GM12878 (cell line): ENCODE results near the gene RPGRIP1L. TPM values are rescaled to one million over a fixed set of nuclear protein-coding genes. Genes with fewer than 3 reads are reported as not detected.

ENCODE experiments used
- ATAC-seq: fragments of 200-7000 bp; cut with Tn5 transposase; 3 replicates; pipeline ENCODE4 v1.9.1; 2020; ENCODE audit warnings: mild to moderate bottlenecking, moderate library complexity
- BruUV-seq: library from RNA; stranded (reverse); fragments of 400-500 nt; replicated peaks from 2 replicates; lab custom pipeline; 2021; lab: Mats Ljungman, UMichigan
- CTCF ChIA-PET: fragments of 300-600 bp; sonication (Branson Sonifier 250); formaldehyde crosslinking; extraction: SDS; loops from one replicate; lab custom pipeline; 2021; ENCODE audit warnings: inconsistent platforms; lab: Yijun Ruan, JAX
- POLR2A ChIA-PET: fragments of 350-600 bp; formaldehyde crosslinking; extraction: SDS; loops from one replicate; lab custom pipeline; 2021; ENCODE audit warnings: inconsistent platforms; lab: Charles Lee
- RAD21 ChIA-PET: fragments of 300-600 bp; sonication (Branson Sonifier 250); formaldehyde crosslinking; loops from one replicate; lab custom pipeline; 2023; ENCODE audit warnings: antibody characterized with exemption; ENCODE audit not compliant: unreplicated experiment; lab: Charles Lee
- SMC1A ChIA-PET: fragments of 300-600 bp; sonication (Branson Sonifier 250); formaldehyde crosslinking; loops from one replicate; lab custom pipeline; 2023; ENCODE audit not compliant: unreplicated experiment, uncharacterized antibody; lab: Charles Lee
- DNase-seq: peaks from one replicate; pipeline ENCODE4 v3.0.0-alpha.2; 2011; ENCODE audit warnings: low read depth, low spot score
- FAIRE-seq: peaks from 3 replicates; lab custom pipeline; 2011; peaks lifted over from hg19 to GRCh38; lab: Jason Lieb, UNC
- H2AFZ ChIP-seq: 2 replicates; pipeline ENCODE4 v1.6.0; 2011; ENCODE audit warnings: low read depth, low read length, control low read depth; ENCODE audit not compliant: control insufficient read depth
- H3K27ac ChIP-seq: 2 replicates; pipeline ENCODE4 v1.5.1; 2011; ENCODE audit warnings: control low read depth; ENCODE audit not compliant: control insufficient read depth, insufficient read depth
- H3K27me3 ChIP-seq, 2 experiments: replicated peaks in 1 of 2; 2 replicates each; pipeline versions ENCODE4 v1.6.0 to v1.6.1; 2011; ENCODE audit warnings: low read length in 1 of 2; ENCODE audit not compliant: control insufficient read depth in 2 of 2, insufficient read depth in 2 of 2
- H3K36me3 ChIP-seq, 2 experiments: 2 replicates each; pipeline ENCODE4 v1.5.1; 2011; ENCODE audit warnings: low read length in 1 of 2; ENCODE audit not compliant: control insufficient read depth in 2 of 2, insufficient read depth in 2 of 2
- H3K4me1 ChIP-seq: 2 replicates; pipeline ENCODE4 v1.6.1; 2011; ENCODE audit warnings: mild to moderate bottlenecking, low read length, moderate library complexity, mixed read lengths; ENCODE audit not compliant: control insufficient read depth, insufficient read depth
- H3K4me2 ChIP-seq: 2 replicates; pipeline ENCODE4 v1.6.0; 2011; ENCODE audit warnings: control low read depth; ENCODE audit not compliant: control insufficient read depth, insufficient read depth
- H3K4me3 ChIP-seq: fragments of 200-600 bp; sonication (generic); 2 replicates; pipeline ENCODE4 v1.5.1; 2016
- H3K79me2 ChIP-seq: 2 replicates; pipeline ENCODE4 v1.6.0; 2011; ENCODE audit warnings: low read length; ENCODE audit not compliant: control insufficient read depth, insufficient read depth
- H3K9ac ChIP-seq: 2 replicates; pipeline ENCODE4 v1.8.0; 2011; ENCODE audit warnings: low read length, control low read depth, mixed read lengths; ENCODE audit not compliant: control insufficient read depth, insufficient read depth
- H3K9me3 ChIP-seq: replicated peaks from 3 replicates; pipeline ENCODE4 v1.5.1; 2011; ENCODE audit warnings: mild to moderate bottlenecking, low read length; ENCODE audit not compliant: control insufficient read depth, insufficient read depth
- H4K20me1 ChIP-seq: 2 replicates; pipeline ENCODE4 v1.6.0; 2011; ENCODE audit not compliant: control insufficient read depth, insufficient read depth
- ASH2L ChIP-seq: fragments of 300-600, 200-600 bp; sonication (generic); IDR thresholded peaks from 2 replicates; pipeline ENCODE4 v1.6.1; 2017; ENCODE audit warnings: low read depth, mild to moderate bottlenecking, borderline replicate concordance
- BHLHE40 ChIP-seq, 2 experiments: fragments of 450-650 bp in 1 of 2; IDR thresholded peaks; 2 replicates each; pipeline ENCODE4 v1.6.1; 2011 to 2017; ENCODE audit warnings: low read depth in 2 of 2, borderline replicate concordance in 1 of 2, improper control_type of control experiment in 1 of 2, low read length in 1 of 2, mild to moderate bottlenecking in 1 of 2
- BRCA1 ChIP-seq: IDR thresholded peaks from 2 replicates; pipeline ENCODE4 v1.6.1; 2011; ENCODE audit warnings: low read depth, low read length, improper control_type of control experiment
- CTCF ChIP-seq, 3 experiments: IDR thresholded peaks in 2 of 3; conservative IDR thresholded peaks in 1 of 3; 2 replicates each; pipeline ENCODE4 v1.5.1; 2011; ENCODE audit warnings: low read depth in 3 of 3, low read length in 3 of 3, mild to moderate bottlenecking in 3 of 3, control low read depth in 2 of 3, moderate library complexity in 2 of 3, inconsistent platforms in 1 of 3, mixed read lengths in 1 of 3; ENCODE audit not compliant: control insufficient read depth in 2 of 3, insufficient read depth in 1 of 3; ENCODE audit errors: extremely low read depth in 1 of 3
- KLF5 ChIP-seq: fragments of 450-650 bp; IDR thresholded peaks from 2 replicates; pipeline ENCODE4 v1.6.1; 2014; ENCODE audit warnings: mild to moderate bottlenecking; ENCODE audit not compliant: partially characterized antibody
- MTA3 ChIP-seq: IDR thresholded peaks from 2 replicates; pipeline ENCODE4 v1.6.1; 2012; ENCODE audit warnings: low read length, inconsistent platforms, borderline replicate concordance
- NBN ChIP-seq: fragments of 450-650 bp; IDR thresholded peaks from 2 replicates; pipeline ENCODE4 v1.6.1; 2016
- NR2C2 ChIP-seq: IDR thresholded peaks from 2 replicates; pipeline ENCODE4 v1.6.1; 2011; ENCODE audit warnings: borderline replicate concordance, low read depth; ENCODE audit not compliant: control insufficient read depth, insufficient read length
- PAX5 ChIP-seq: IDR thresholded peaks from 2 replicates; pipeline ENCODE4 v1.6.1; 2011; ENCODE audit warnings: low read depth, low read length, borderline replicate concordance
- RAD21 ChIP-seq: IDR thresholded peaks from 2 replicates; pipeline ENCODE4 v1.6.1; 2011; ENCODE audit warnings: mild to moderate bottlenecking, low read depth, low read length, moderate library complexity; ENCODE audit not compliant: insufficient read depth
- RBBP5 ChIP-seq: fragments of 200-600 bp; sonication (generic); conservative IDR thresholded peaks from 2 replicates; pipeline ENCODE4 v1.6.1; 2016
- SKIL ChIP-seq: fragments of 450-650 bp; IDR thresholded peaks from 2 replicates; pipeline ENCODE4 v1.6.1; 2017; ENCODE audit warnings: mild to moderate bottlenecking, low read depth, inconsistent platforms; ENCODE audit not compliant: poor library complexity, severe bottlenecking
- SPI1 ChIP-seq: IDR thresholded peaks from 2 replicates; pipeline ENCODE4 v1.6.1; 2011; ENCODE audit warnings: low read depth, mild to moderate bottlenecking, low read length, moderate library complexity, borderline replicate concordance; ENCODE audit not compliant: insufficient read depth
- TCF3 ChIP-seq: IDR thresholded peaks from 2 replicates; pipeline ENCODE4 v1.6.1; 2012; ENCODE audit warnings: low read depth, mild to moderate bottlenecking, low read length, borderline replicate concordance; ENCODE audit not compliant: insufficient read depth
- TCF7 ChIP-seq: IDR thresholded peaks from 2 replicates; pipeline ENCODE4 v1.6.1; 2014; ENCODE audit warnings: antibody characterized with exemption, borderline replicate concordance
- ZNF687 ChIP-seq: fragments of 450-650 bp; IDR thresholded peaks from 2 replicates; pipeline ENCODE4 v1.6.1; 2017; ENCODE audit warnings: mild to moderate bottlenecking, moderate library complexity
- WGBS: methylation state at CpG from one replicate; pipeline ENCODE4 v1.1.6; 2016; ENCODE audit warnings: low lambda C conversion rate; ENCODE audit not compliant: insufficient replicate concordance, insufficient coverage; ENCODE audit errors: missing lambda C conversion rate; 5-methylcytosine and 5-hydroxymethylcytosine counted together
- in situ Hi-C: fragments of 300-500 bp; cut with MboI; formaldehyde crosslinking; loops from 9 replicates; pipeline ENCODE4 v1.14.3; 2018; ENCODE audit warnings: mixed read lengths
- intact Hi-C: fragments of 100-400 bp; cut with micrococcal nuclease; formaldehyde crosslinking; loops from one replicate; pipeline ENCODE4 v1.14.2; 2022; ENCODE audit not compliant: unreplicated experiment
- polyA plus RNA-seq, 11 experiments: library from polyadenylated mRNA; depleted of rRNA in 4 of 11; unstranded in 6 of 11; stranded (reverse) in 5 of 11; fragments of >200 nt; fragmentation: Nextera tagmentation in 4 of 11; fragmentation: Illumina TruSeq in 1 of 11; extraction: Ambion mirVana in 4 of 11; extraction: Trizol in 1 of 11; gene quantifications; 1 replicate in 1 of 11; 2 replicates in 10 of 11; pipeline versions ENCODE4 v1.2.1 to v1.2.3, GENCODE V29; 2011 to 2016; ENCODE audit warnings: inconsistent platforms in 2 of 11, missing spikeins in 2 of 11, low read depth in 1 of 11
- total RNA-seq, 4 experiments: library from RNA; depleted of rRNA in 3 of 4; stranded (reverse); fragments of >200 nt in 3 of 4; fragmentation: Illumina TruSeq in 1 of 4; extraction: Trizol in 1 of 4; gene quantifications; 2 replicates each; pipeline versions ENCODE4 v1.2.1 to v1.2.3, GENCODE V29; 2013 to 2021

Gene RPGRIP1L
- total and polyA plus RNA-seq, 10 of the 15 experiments (the other 5 are each of a cell fraction or from before 2014, with no cell fraction given) = 3.5 to 9.6 (median 4.4) TPM

GRCh38 chr16:53666786-53667415, 36.8 kb downstream of the RPGRIP1L start:
- Histone ChIP-seq H3K79me2 (no peaks in the 10 kb centered on the region), H3K9ac (no peak overlapping the region), H3K27ac (no peak overlapping the region), H4K20me1 (no peaks in the 10 kb centered on the region), H3K27me3 (no peaks in the 10 kb centered on the region), H2AFZ (no peak overlapping the region), H3K4me1 (peaks cover 8% of the 10 kb centered on the region; the same call in 1 of the 2 replicates), H3K36me3 (no peaks in the 10 kb centered on the region), H3K9me3 (no peaks in the 10 kb centered on the region), H3K4me3 (no peak overlapping the region), H3K4me2 (no peak overlapping the region)
- WGBS = 98% methylated on average over 3 of the region's 3 CpGs
- ChIA-PET CTCF (no interaction called here), POLR2A (no interaction called here), SMC1A (no interaction called here), RAD21 (no interaction called here)
- ATAC-seq = no peak
- intact Hi-C loops = no loop called here
- FAIRE-seq = no peak
- in situ Hi-C loops = no loop called here
- BruUV-seq = no TSS peak
- no peak for DNase-seq
- TF ChIP-seq KLF5 (no peak), NBN (no peak), CTCF (IDR thresholded peaks at IDR 0.05 in 2 of 3, conservative IDR thresholded peaks at IDR 0.05 in 1 of 3; ENCODE audit: control insufficient read depth in 2 of 3, extremely low read depth in 1 of 3, insufficient read depth in 1 of 3, low read depth in 3 of 3, low read length in 3 of 3) (no peak), TCF3 (no peak), ZNF687 (no peak), BHLHE40 (IDR thresholded peaks at IDR 0.05; ENCODE audit: borderline replicate concordance in 1 of 2, low read depth in 2 of 2, low read length in 1 of 2) (no peak), SKIL (no peak), RAD21 (no peak), PAX5 (no peak), RBBP5 (no peak), MTA3 (no peak), TCF7 (no peak), NR2C2 (no peak), BRCA1 (no peak), SPI1 (no peak), ASH2L (no peak)
